ENCODE data around the gene IL1R1.

GRCh38 chr2:102180687-102180999 lies 38.1 kb downstream of the IL1R1 start:
- TF ChIP-seq, protein P1, sequence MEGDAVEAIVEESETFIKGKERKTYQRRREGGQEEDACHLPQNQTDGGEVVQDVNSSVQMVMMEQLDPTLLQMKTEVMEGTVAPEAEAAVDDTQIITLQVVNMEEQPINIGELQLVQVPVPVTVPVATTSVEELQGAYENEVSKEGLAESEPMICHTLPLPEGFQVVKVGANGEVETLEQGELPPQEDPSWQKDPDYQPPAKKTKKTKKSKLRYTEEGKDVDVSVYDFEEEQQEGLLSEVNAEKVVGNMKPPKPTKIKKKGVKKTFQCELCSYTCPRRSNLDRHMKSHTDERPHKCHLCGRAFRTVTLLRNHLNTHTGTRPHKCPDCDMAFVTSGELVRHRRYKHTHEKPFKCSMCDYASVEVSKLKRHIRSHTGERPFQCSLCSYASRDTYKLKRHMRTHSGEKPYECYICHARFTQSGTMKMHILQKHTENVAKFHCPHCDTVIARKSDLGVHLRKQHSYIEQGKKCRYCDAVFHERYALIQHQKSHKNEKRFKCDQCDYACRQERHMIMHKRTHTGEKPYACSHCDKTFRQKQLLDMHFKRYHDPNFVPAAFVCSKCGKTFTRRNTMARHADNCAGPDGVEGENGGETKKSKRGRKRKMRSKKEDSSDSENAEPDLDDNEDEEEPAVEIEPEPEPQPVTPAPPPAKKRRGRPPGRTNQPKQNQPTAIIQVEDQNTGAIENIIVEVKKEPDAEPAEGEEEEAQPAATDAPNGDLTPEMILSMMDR (IDR thresholded peaks at IDR 0.05): no peak
- TF ChIP-seq POLR2A (IDR thresholded peaks at IDR 0.05): no peak

All from prostate gland (tissue), 2 donors.